ENCODE results near the gene WFDC5. TPM values are rescaled to one million over a fixed set of nuclear protein-coding genes. Genes with fewer than 3 reads are reported as not detected.

The WFDC5 gene
- total RNA-seq, 1 donor from 2014 or later, result 1.0 TPM

GRCh38 chr20:45104786-45105185, 10.2 kb downstream of the WFDC5 start:
- Histone ChIP-seq H3K36me3 (ENCODE audit: control insufficient read depth, insufficient read depth, low read length) (no peaks in the 10 kb centered on the region), H3K27me3 (ENCODE audit: control insufficient read depth, insufficient read depth, low read length) (peaks cover 3% of the 10 kb centered on the region), H3K4me3 (ENCODE audit: low read depth, low read length) (no peak overlapping the region)
- TF ChIP-seq, protein P1, sequence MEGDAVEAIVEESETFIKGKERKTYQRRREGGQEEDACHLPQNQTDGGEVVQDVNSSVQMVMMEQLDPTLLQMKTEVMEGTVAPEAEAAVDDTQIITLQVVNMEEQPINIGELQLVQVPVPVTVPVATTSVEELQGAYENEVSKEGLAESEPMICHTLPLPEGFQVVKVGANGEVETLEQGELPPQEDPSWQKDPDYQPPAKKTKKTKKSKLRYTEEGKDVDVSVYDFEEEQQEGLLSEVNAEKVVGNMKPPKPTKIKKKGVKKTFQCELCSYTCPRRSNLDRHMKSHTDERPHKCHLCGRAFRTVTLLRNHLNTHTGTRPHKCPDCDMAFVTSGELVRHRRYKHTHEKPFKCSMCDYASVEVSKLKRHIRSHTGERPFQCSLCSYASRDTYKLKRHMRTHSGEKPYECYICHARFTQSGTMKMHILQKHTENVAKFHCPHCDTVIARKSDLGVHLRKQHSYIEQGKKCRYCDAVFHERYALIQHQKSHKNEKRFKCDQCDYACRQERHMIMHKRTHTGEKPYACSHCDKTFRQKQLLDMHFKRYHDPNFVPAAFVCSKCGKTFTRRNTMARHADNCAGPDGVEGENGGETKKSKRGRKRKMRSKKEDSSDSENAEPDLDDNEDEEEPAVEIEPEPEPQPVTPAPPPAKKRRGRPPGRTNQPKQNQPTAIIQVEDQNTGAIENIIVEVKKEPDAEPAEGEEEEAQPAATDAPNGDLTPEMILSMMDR (IDR thresholded peaks at IDR 0.05; ENCODE audit: insufficient read depth, low read length, poor library complexity, severe bottlenecking), result no peak
- DNase-seq (ENCODE audit: low read depth), result peak; percentile 97

DNA sequence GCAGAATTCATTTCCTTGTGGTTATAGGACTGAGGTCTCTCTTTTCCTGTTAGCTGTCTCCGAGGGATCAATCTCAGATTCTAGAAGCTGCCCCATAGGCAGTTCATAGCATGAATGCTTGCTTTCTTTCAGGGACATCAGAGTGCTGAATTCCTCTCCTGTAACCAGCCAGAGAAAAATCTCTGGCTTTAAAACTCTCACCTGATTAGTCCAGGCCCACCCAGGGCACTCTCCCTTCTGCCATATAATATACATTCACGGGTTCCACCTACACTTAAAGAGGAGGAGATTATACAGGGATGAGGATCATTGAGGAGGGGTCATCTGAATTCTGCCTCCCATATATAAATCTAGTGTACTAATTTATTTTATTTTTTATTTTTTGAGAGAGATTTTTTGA, 11.9 kb downstream of the WFDC5 start:
- H3K36me3 ChIP-seq (ENCODE audit: control insufficient read depth, insufficient read depth, low read length), result no peaks in the 10 kb centered on the region
- TF ChIP-seq, protein P1 (IDR thresholded peaks at IDR 0.05; ENCODE audit: insufficient read depth, low read length, poor library complexity, severe bottlenecking), result no peak
- no peak overlapping the region for H3K4me3 ChIP-seq (ENCODE audit: low read depth, low read length)
- H3K27me3 ChIP-seq (ENCODE audit: control insufficient read depth, insufficient read depth, low read length), result peaks cover 5% of the 10 kb centered on the region
- DNase-seq (ENCODE audit: low read depth), result no peak

DNA sequence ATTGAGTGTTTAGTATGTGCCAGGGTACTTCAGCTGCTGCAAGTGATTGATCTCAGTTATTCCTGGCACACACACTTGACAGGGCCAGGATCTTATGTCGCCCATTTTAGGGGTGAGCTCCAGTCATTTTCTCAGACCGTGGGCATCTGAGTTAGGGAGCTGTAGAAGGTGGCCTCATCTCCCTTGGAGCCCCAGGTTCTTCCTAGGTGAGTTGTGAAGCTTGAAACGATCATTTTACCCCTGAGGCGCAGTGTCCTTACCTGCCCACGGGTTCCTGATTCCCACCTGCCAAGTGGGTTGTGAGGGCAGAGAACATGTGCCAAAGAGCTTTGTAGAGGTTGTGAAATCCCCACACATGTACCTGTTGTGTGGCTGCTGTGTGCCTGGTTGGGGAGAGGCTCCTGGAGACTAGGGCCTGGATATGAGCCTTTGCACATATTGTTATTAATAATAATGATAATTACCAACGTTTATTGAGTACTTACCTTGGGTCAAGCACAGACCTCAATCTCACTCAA, 13.6 kb downstream of the WFDC5 start:
- DNase-seq (ENCODE audit: low read depth), result no peak
- H3K36me3 ChIP-seq (ENCODE audit: control insufficient read depth, insufficient read depth, low read length), result no peaks in the 10 kb centered on the region
- H3K4me3 ChIP-seq (ENCODE audit: low read depth, low read length), result no peak overlapping the region
- TF ChIP-seq, protein P1 (IDR thresholded peaks at IDR 0.05; ENCODE audit: insufficient read depth, low read length, poor library complexity, severe bottlenecking), result no peak
- peaks cover 11% of the 10 kb centered on the region for H3K27me3 ChIP-seq (ENCODE audit: control insufficient read depth, insufficient read depth, low read length)

GRCh38 chr20:45100563-45101245, 14.3 kb downstream of the WFDC5 start, which contains the start of gene KCNS1:
Gene KCNS1 (minus strand): TSS chr20:45101127. CDS start chr20:45099236, 1,891 bp downstream.
- TF ChIP-seq, protein P1 (IDR thresholded peaks at IDR 0.05; ENCODE audit: insufficient read depth, low read length, poor library complexity, severe bottlenecking), result peak; percentile 2
- Histone ChIP-seq H3K27me3 (ENCODE audit: control insufficient read depth, insufficient read depth, low read length) (peaks cover 11% of the 10 kb centered on the region), H3K36me3 (ENCODE audit: control insufficient read depth, insufficient read depth, low read length) (no peaks in the 10 kb centered on the region), H3K4me3 (ENCODE audit: low read depth, low read length) (peak within 1 kb of the TSS; percentile 13)
- no peak for DNase-seq (ENCODE audit: low read depth)

GRCh38 chr20:45098103-45098773, 16.7 kb downstream of the WFDC5 start:
- DNase-seq (ENCODE audit: low read depth), result no peak
- H3K27me3 ChIP-seq (ENCODE audit: control insufficient read depth, insufficient read depth, low read length), result peaks cover 11% of the 10 kb centered on the region
- H3K36me3 ChIP-seq (ENCODE audit: control insufficient read depth, insufficient read depth, low read length), result no peaks in the 10 kb centered on the region
- TF ChIP-seq, protein P1 (IDR thresholded peaks at IDR 0.05; ENCODE audit: insufficient read depth, low read length, poor library complexity, severe bottlenecking), result peak; percentile 43
- H3K4me3 ChIP-seq (ENCODE audit: low read depth, low read length), result peak overlapping the region; percentile 22
